HG03025 (cell line): Measurements from ENCODE around the gene DGAT2L6.
"Not testable (repeated sequence)": the region's sequence is repeated elsewhere in the genome, so short reads cannot be mapped to it uniquely, and the experiment has no call there.

Experiments
- ATAC-seq: cut with Tn5 transposase; IDR thresholded peaks from one replicate; pipeline ENCODE4 v1.9.1; 2021; ENCODE audit warnings: mild to moderate bottlenecking, moderate library complexity; ENCODE audit not compliant: unreplicated experiment, low FRiP score

DGAT2L6 gene

DNA sequence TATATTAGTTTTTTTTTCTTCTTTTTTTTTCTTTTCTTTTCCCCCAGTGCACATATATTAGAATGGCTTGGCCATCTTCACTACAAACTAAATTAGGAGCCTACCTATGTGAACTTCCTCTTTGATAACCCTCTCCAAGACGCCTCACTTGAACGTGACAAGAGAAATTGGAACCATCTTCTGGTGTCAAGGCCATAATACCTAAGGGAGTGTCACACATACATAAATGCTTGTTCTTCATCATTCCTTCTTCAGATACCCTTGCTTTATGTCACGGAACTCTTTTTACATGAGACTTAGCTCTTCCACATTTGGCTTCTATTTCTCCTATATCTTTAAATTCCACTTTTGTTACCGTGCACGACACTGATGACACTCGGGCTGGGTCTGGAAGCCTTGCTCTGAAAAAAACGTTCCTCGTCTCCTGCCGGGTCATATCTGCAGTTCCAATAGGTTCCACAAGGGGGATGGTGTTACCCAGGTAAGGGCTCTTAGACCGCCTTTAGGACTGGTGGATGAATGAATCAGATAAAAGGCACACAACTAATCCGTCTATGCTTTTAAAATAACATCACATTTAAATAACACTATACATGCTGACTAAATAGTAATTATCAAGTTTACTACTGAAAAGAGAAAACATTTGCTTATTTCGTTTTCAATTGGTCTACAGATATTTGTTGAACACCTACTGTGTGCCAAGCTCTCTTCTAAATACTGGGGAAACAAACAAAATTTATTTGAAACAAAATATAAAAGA is 19.9 kb downstream of the DGAT2L6 start:
- peak; percentile 87 for ATAC-seq

DNA sequence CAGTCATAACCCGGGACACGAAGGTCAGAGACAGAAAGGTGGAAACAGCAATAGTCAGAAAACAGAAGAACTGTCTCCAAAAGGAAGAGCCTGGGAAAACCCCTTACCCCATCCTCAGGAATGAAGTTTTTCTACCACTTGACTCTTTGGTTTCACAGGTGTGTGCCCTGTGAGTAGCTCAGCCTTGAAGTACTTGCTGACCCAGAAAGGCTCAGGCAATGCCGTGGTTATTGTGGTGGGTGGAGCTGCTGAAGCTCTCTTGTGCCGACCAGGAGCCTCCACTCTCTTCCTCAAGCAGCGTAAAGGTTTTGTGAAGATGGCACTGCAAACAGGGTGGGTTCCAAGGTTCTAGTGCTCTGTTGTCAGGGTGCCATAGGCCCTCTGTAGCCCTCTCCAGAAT is 24.4 kb downstream of the DGAT2L6 start:
- ATAC-seq = no peak

DNA sequence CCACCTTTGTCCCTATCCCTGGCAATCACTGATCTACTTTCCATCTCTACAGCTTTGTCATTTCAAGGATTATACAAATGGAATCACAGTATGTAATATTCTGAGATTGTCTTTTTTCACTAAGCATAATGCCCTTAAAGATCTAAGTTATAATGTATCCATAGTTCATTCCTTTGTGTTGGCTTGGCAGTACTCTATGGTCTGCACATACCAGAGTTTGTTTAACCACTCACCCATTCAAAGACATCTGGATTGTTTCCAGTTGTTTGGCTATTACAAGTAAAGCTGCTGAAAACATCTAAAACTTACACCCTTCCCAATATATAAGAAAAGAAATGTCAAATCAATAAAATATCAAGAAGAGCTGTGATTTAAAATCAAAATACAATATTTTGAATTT is 31.2 kb downstream of the DGAT2L6 start:
- ATAC-seq = no peak

DNA sequence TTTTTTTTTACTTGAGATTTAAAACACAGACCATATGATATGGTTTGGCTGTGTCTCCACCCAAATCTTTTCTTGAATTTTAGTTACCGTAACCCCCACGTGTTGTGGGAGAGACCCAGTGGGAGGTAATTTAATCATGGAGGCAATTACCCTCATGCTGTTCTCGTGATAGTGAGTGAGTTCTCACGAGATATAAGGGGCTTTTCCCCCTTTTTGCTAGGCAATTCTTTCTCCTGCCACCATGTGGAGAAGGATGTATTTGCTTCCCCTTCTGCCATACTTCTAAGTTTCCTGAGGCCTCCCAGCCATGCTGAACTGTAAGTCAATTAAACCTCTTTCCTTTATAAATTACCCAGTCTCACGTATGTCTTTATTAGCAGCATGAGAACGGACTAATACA is 32.3 kb downstream of the DGAT2L6 start:
- ATAC-seq = not testable (repeated sequence)

DNA sequence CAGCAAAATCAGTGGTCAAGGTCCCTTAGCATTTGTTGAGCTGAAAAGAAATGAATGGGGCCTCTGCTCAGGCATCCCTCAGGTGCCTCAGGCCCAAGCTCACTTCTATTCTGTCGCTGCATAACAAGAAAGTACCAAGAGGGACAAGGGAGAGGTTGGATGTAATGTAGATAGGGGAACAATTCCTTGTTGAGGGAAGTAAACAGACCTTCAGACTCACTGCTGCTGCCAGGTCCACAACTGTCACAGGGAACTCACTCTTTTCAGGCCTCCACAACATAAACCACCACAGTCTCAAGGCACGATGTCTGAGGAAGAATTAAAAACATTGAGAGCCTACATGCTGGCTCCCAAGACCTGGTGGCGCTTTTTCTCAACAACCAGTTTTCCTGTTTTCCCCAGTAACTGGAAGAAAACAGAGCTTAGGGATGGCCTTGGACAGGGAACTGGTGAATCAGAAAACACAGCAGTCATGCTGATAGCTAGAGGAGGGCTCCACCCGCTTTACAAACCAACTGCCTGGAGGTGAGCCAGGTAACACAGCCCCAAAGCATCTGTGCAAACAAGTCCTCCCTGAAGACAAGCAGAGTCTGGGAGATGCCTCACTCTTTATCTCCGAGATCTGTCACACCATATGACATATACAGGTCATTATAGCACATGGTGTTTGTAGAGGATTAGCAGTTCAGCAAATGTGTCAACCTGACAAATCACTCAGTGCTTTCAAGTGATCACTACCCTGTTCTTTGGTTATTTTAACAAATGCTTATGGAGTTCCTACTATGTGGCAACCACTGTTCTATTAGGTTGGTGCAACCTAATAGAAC is 42.9 kb downstream of the DGAT2L6 start:
- ATAC-seq = no peak

DNA sequence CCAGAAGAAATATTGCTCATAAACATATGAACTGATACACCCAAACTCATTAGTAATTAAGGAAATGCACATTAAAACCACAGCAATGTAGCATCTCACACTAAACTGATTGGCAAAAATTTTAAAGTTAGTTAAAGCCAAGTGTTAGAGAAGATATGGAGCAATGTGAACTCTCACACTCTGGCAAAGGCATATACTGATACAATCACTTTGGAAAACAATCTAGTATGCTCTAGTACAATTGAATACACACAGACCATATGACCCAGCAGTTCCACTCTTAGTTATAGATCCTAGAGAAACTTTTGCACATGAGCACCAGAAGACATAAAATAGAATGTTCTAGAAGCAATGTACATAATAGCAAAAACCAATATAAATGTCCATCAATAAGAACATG is 48.8 kb downstream of the DGAT2L6 start:
- no peak for ATAC-seq

DNA sequence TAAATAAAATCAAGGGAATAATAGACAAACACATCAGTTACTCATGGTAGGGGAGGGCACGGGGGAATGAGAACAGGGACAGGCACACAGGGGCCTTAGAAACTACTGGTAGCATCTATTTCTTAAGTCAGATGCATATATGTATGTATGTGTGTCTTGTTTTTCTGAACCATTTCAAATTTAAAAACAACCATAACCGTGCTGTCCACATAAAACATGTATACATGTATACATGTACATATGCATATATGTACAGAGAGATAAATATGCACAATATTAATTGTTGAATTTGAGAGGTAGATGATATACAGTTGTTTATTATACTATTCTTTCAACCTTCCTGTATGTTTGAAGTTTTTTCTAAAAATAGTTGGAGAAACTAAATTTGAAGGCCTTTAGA is 49.4 kb downstream of the DGAT2L6 start:
- ATAC-seq = no peak

DNA sequence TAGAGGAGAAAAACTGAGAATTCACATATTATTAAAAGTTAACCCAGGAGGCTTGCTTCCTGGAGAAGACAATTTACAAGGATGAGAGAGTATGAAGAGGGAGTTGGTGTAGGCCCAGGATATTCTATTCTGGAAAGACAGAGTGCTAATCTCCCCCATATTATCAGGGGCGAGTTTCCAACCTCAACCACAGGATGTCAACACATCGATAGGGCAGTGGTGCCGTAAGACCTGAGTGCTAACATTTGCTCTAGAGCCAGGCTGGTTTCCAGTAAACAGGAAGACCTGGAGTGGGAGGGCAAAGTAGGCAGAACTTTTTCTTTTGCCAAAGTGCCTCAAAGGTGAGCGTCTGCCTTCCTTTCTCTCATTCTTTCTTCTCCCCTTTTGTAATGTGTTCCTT is 54.4 kb downstream of the DGAT2L6 start:
- no peak for ATAC-seq

DNA sequence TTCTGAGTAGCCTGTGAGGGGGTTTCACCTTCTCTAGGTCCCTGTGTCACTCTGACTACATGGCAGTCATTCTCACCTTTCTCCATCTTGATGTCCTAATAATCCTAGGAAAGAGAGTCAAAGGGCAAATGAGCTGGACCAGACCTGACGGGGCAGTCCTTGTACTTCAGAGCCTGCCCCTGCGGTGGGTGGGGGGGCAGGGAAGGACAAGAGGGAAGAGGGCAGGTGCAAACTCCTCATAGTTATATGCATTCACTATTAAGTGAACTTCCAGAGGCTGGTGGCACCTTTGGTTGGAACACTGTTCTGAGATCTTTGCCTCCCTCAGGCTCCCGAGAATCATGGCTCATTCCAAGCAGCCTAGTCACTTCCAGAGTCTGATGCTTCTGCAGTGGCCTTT is 57.1 kb downstream of the DGAT2L6 start, which contains the start of gene AWAT1:
Gene AWAT1 (plus strand): TSS at position 301 of the 400 bp plus-strand sequence. CDS start 41 bp downstream, at position 342.
- ATAC-seq = no peak

DNA sequence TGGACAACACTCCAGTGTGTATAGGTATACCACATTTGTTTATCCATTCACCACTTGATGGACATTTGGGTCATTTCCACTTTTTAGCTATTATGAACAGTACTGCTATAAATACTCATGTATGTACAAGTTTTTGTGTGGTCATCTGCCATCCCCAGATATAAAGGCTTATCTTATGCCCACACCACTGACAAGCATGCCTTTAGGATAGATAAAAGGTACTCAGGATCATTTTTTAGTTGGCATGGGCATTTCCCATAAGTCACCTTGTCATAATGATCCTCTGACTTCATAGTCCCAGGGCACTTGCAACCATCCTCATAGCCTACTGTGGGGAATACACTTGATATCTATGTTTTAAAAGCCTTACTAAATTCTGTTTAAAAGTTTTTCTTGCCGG is 63.5 kb downstream of the DGAT2L6 start:
- no peak for ATAC-seq

DNA sequence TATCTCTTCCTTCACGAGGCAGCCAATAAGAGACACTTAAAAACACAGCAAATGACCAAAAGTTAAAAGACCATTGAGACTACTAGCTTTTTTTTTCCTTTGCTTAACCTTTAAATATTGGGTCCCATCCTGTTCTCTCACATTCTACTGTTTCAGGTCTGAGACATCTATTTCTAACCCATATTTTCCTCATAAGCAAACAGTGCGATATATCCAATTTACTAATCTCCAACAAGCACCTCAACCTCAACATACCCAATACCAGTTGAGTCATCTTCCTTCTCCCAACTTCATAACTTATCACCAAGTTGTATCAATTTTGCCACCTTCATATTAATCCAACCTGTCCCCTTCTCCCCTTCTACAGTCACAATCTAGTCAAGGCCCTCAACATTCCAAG is 64.2 kb downstream of the DGAT2L6 start:
- no peak for ATAC-seq

DNA sequence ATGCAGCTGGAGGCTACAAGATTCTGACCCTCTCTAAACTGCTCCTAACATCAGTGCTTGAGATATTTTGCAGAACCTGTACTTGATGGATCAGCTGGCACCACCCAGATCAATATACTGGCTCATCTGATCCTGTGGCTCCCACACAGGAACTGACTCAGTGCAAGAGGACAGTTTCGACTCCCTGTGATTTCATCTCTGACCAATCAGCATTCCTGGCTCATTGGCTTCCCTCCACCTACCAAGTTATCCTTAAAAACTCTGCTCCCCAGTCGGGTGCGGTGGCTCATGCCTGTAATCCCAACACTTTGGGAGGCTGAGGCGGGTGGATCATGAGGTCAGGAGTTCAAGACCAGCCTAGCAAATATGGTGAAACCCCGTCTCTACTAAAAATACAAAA is 66.3 kb downstream of the DGAT2L6 start:
- not testable (repeated sequence) for ATAC-seq

DNA sequence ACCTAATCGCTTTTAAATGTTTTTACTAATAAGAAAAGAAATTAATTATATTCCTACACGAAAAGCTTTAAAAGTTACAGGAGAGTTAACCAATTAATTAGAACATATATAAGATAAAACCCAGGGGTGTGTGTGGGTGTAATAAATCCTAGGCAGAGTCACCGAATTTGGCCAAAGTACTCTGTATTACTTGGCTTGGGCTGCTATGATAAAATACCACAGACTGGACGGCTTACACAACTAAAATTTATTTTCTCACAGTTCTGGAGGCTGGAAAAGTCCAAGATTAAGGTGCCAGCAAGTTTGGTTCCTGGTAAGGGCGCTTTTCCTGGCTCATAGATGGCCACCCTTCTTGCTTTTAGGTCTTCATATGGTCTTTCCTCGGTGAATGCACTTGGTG is 67.6 kb downstream of the DGAT2L6 start:
- ATAC-seq = no peak

DNA sequence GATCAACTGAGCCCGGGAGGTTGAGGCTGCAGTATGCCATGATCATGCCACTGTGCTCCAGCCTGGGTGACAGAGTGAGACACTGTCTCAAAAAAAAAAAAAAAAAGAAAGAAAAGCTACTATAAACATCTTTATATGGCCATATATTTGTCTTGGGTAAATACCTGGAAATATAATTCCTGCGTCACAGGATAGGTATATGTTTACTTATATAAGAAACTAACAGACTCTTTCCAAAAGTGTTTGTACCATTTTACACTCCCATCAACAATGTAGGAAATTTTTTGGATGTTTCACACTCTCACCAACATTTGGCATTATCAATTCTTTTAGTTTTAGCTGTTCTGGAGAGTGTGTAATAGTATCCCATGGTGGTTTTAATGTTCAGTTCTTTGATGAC is 70.0 kb downstream of the DGAT2L6 start:
- ATAC-seq = no peak

DNA sequence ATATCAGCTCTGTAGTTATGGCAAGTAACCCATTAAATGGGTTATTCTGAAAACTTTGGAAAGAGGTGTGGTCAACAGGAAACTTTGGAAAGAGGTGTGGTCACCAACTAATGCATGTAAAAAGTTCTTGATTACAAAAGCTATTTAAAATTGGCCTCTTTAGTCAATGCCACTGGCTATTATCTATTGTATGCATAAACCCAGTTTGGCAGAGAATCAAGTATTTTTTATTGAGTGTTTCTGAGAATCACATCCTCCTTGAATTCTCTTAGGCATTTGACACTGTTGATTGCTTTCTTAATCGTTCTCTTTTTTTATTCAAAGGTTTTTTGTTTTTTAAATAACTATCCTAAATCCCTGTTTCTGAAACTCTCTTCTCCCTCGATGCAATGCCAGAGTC is 75.2 kb downstream of the DGAT2L6 start:
- ATAC-seq = no peak

DNA sequence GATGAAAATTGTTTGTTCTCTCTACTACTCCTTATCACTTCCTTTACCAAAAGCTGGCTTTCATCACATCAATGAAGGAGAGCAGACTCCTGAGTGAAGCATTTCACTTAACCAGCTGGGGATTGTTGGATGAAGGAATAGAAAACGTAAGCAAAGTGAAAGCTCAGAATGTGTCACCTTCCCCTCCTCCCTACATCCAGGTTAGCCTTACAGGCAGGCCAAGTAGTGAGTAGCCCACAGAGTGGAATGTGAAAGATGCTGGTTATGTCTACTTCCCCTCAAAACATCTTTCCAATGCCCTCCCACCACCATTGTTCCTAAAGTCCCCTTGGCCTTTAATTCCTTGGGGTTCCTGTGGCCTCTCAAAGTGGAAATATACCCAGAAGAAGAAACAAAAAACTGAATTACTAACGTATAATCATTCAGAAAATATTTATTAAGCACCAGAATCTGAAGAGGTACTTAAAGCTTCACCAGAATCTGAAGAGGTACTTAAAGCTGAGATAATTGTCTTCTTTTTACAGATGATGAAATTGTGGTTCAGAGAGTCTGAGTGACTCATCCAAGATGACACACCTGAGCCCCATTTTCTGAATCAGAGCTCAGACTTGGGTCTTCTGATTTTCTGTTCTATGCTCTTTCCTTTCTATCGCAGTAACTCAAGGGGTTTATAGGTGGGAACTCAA is 76.2 kb downstream of the DGAT2L6 start:
- no peak for ATAC-seq

DNA sequence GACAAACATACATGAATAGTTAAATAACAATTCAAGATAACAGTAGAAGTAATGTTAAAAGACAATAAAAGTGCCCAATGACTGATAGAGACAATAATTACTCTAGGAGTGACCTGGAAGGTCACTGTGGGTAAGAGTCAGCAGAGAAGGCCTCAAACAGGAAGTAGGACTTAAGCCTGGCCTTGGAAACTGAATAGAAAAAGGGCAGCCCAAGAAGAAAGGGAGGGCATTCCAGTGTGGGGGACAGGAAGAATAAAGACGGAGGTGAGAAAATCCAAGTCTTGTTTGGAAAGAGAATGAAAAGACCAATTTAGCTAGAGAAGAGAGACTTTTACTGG is 76.7 kb downstream of the DGAT2L6 start:
- no peak for ATAC-seq

DNA sequence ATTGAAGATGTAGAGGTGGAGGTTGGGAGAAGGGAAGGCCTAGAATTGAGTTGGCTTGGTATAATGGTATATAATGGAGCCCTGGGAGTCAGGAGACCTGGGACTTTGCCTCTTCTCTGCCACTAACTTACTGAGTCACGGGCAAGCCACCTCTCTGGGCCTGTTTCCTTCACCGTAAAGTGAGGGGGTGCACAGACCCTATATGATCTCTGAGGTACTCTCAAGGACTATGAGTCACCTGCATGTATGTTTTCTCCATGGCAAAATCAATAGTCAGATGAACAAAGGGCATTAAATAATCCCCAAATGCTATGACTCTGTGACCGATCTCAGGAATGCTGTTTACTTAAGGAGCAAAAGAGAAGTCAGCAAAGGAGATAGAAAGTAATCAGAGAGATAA is 77.6 kb downstream of the DGAT2L6 start:
- no peak for ATAC-seq
